H1 (cell line): ENCODE data around the gene QSOX1. TPM values are rescaled to one million over a fixed set of nuclear protein-coding genes. Genes with fewer than 3 reads are reported as not detected.

Experiments
- CBX5 ChIP-seq: fragments of 300-800, 300-1000 bp; sonication (generic); IDR thresholded peaks from 2 replicates; pipeline ENCODE4 v1.7.1; 2016; ENCODE audit warnings: antibody characterized with exemption, low read length, low read depth
- EP300 ChIP-seq, 2 experiments: IDR thresholded peaks; 1 replicate in 1 of 2; 2 replicates in 1 of 2; pipeline ENCODE4 v1.6.1; 2011 to 2012; ENCODE audit warnings: low read depth in 2 of 2, low read length in 2 of 2, mild to moderate bottlenecking in 2 of 2, borderline replicate concordance in 1 of 2, inconsistent platforms in 1 of 2, moderate library complexity in 1 of 2
- PHF8 ChIP-seq: fragments of 200-600 bp; sonication (generic); conservative IDR thresholded peaks from 2 replicates; pipeline ENCODE4 v1.7.1; 2012; ENCODE audit warnings: low read depth, mild to moderate bottlenecking, inconsistent platforms, low read length, moderate library complexity
- SIX5 ChIP-seq: IDR thresholded peaks from 2 replicates; pipeline ENCODE4 v1.6.1; 2011; ENCODE audit warnings: mild to moderate bottlenecking, low read depth, low read length
- YY1 ChIP-seq: IDR thresholded peaks from 2 replicates; pipeline ENCODE4 v1.6.1; 2011; ENCODE audit warnings: low read depth, mild to moderate bottlenecking, low read length
- polyA plus RNA-seq, 7 experiments: library from polyadenylated mRNA; depleted of rRNA in 3 of 7; stranded (reverse) in 5 of 7; unstranded in 2 of 7; fragments of >200 nt in 5 of 7; fragments of 200-250 nt in 2 of 7; gene quantifications; 1 replicate in 5 of 7; 2 replicates in 1 of 7; 4 replicates in 1 of 7; pipeline versions ENCODE4 v1.2.1 to v1.2.3, GENCODE V29; 2011 to 2013; ENCODE audit warnings: missing spikeins in 2 of 7, mixed read lengths in 2 of 7
- total RNA-seq: library from RNA; stranded (reverse); fragmentation: NEBNext Ultra II Directional; extraction: Animal tissue kit (Norgen Biotek cat#: 25700); gene quantifications from 2 replicates; pipeline ENCODE4 v1.2.1, GENCODE V29; 2021

QSOX1 gene
- total and polyA plus RNA-seq, 2 of the 8 experiments (the other 6 are each of a cell fraction or from before 2014, with no cell fraction given) = 97.7 to 123 TPM

DNA sequence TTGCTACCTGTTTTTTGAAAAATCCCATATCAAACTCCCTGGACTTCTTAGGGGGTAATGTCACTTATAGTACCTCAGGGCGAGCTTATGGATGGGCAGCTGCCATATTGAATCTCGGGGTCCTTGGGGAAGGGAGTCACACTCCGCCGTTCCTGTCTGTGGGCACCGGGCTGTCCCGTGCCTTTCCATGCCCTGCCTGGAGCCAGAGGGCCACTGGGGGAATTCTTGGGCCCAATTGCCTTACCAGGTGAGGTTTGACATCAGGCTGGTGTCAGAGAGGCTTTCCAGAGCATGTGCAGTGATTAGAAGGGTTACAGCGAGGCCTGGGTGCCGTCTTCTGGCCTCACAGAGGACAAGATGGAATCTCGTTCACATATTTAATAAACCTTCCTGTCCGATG lies 28.8 kb downstream of the QSOX1 start (continued):
- TF ChIP-seq PHF8 (no peak), CBX5 (no peak), SIX5 (no peak), YY1 (no peak), EP300 (IDR thresholded peaks at IDR 0.05; ENCODE audit: borderline replicate concordance in 1 of 2, low read depth in 2 of 2, low read length in 2 of 2) (no peak)
